Natural killer cell (primary cell): Measurements from ENCODE around the gene PCYT1A. TPM values are rescaled to one million over a fixed set of nuclear protein-coding genes. Genes with fewer than 3 reads are reported as not detected.
"Not testable (repeated sequence)": the region's sequence is repeated elsewhere in the genome, so short reads cannot be mapped to it uniquely, and the experiment has no call there.

Source experiments
- ATAC-seq, 3 donors: fragments of 150-1000 bp in 2 of 3; fragments of 200-7000 bp in 1 of 3; cut with Tn5 transposase; 1 replicate in 1 of 3; 2 replicates in 2 of 3; pipeline ENCODE4 v1.10.0; 2021; ENCODE audit warnings: mild to moderate bottlenecking in 2 of 3, moderate library complexity in 2 of 3
- DNase-seq, 2 donors: peaks; one replicate each; pipeline versions ENCODE4 v3.0.0 to v3.0.0-alpha.2; 2013 to 2021; ENCODE audit warnings: mixed read lengths in 1 of 2
- H3K27ac ChIP-seq: one replicate; pipeline ENCODE4 v1.5.1; 2013; ENCODE audit warnings: mild to moderate bottlenecking, low read length
- H3K27me3 ChIP-seq: one replicate; pipeline ENCODE4 v1.6.1; 2013; ENCODE audit warnings: low read length; ENCODE audit not compliant: control insufficient read depth, insufficient read depth
- H3K36me3 ChIP-seq: one replicate; pipeline ENCODE4 v1.6.1; 2013; ENCODE audit warnings: low read length; ENCODE audit not compliant: control insufficient read depth, insufficient read depth
- H3K4me1 ChIP-seq: one replicate; pipeline ENCODE4 v1.6.1; 2013; ENCODE audit warnings: low read length; ENCODE audit not compliant: control insufficient read depth, insufficient read depth
- H3K4me3 ChIP-seq: one replicate; pipeline ENCODE4 v1.5.1; 2013; ENCODE audit warnings: low read length
- H3K9me3 ChIP-seq: one replicate; pipeline ENCODE4 v1.6.1; 2013; ENCODE audit warnings: low read length; ENCODE audit not compliant: control insufficient read depth, insufficient read depth
- H3K27ac Mint-ChIP-seq, 2 donors: one replicate each; pipeline ENCODE4 v1.8.0; 2022; ENCODE audit warnings: mild to moderate bottlenecking in 2 of 2, mixed read lengths in 2 of 2, moderate library complexity in 1 of 2
- H3K27me3 Mint-ChIP-seq, 2 donors: one replicate each; pipeline ENCODE4 v1.8.0; 2022; ENCODE audit warnings: low read depth in 2 of 2, mixed read lengths in 2 of 2
- H3K36me3 Mint-ChIP-seq: one replicate; pipeline ENCODE4 v1.8.0; 2022; ENCODE audit warnings: mixed read lengths
- H3K4me1 Mint-ChIP-seq, 2 donors: one replicate each; pipeline ENCODE4 v1.8.0; 2022; ENCODE audit warnings: mixed read lengths in 2 of 2
- H3K4me3 Mint-ChIP-seq: one replicate; pipeline ENCODE4 v1.8.0; 2022; ENCODE audit warnings: mild to moderate bottlenecking, moderate library complexity, mixed read lengths
- H3K9me3 Mint-ChIP-seq, 2 donors: one replicate each; pipeline ENCODE4 v1.8.0; 2022; ENCODE audit warnings: mixed read lengths in 2 of 2
- CTCF ChIP-seq: fragments of 200-600 bp; IDR thresholded peaks from one replicate; pipeline ENCODE4 v1.8.0; 2022; ENCODE audit warnings: antibody characterized with exemption
- WGBS: methylation state at CpG from one replicate; pipeline ENCODE4 v1.1.7; 2013; ENCODE audit warnings: missing lambda C conversion rate; ENCODE audit not compliant: insufficient coverage; 5-methylcytosine and 5-hydroxymethylcytosine counted together
- intact Hi-C: fragments of 100-400 bp; cut with micrococcal nuclease; formaldehyde crosslinking; loops from one replicate; pipeline ENCODE4 v1.14.2; 2022
- total RNA-seq, 4 donors: library from RNA; stranded (reverse); fragments of 120-200 nt in 1 of 4; gene quantifications; one replicate each; pipeline versions ENCODE4 v1.2.3 to v1.2.4, GENCODE V29; 2013 to 2022

The PCYT1A gene
- total RNA-seq, 3 donors from 2014 or later (not counting 1 experiment from before 2014, with no cell fraction given), result 105 to 123 (median 110) TPM

GRCh38 chr3:196317687-196318467, 30.4 kb upstream of the PCYT1A start, which contains the start of gene DYNLT2B:
Gene DYNLT2B, minus strand, starts transcription at chr3:196318240. Its CDS starts 88 bp downstream, at chr3:196318152.
- Histone ChIP-seq H3K36me3 (no peaks in the 10 kb centered on the region), H3K4me3 (peak within 1 kb of the TSS; percentile 86), H3K9me3 (no peaks in the 10 kb centered on the region), H3K4me1 (peaks cover 13% of the 10 kb centered on the region), H3K27me3 (no peaks in the 10 kb centered on the region), H3K27ac (peak within 1 kb of the TSS; percentile 93)
- H3K27ac Mint-ChIP-seq, result peak within 1 kb of the TSS; percentile 72 to 96
- no peak for TF ChIP-seq CTCF
- intact Hi-C loops, result loop anchor here (5.0 kb wide), 2 partner anchors 39 to 184 kb away; partner anchors contain the start of gene RNF168
- no peaks in the 10 kb centered on the region for H3K27me3 Mint-ChIP-seq
- peak within 1 kb of the TSS; percentile 95 for H3K4me3 Mint-ChIP-seq
- peak; percentile 87 to 95 for DNase-seq
- peak; percentile 90 to 96 (median 90) for ATAC-seq
- WGBS, result under 1% methylated on average over 92 of the region's 92 CpGs
- H3K9me3 Mint-ChIP-seq, result no peaks in the 10 kb centered on the region
- peaks cover 0 to 25% of the 10 kb centered on the region in 2 donors for H3K4me1 Mint-ChIP-seq
- H3K36me3 Mint-ChIP-seq, result no peaks in the 10 kb centered on the region

- not testable (repeated sequence) for H3K36me3 Mint-ChIP-seq, H3K9me3 ChIP-seq, H3K36me3 ChIP-seq, H3K9me3 Mint-ChIP-seq, ATAC-seq, H3K27me3 Mint-ChIP-seq, DNase-seq, H3K27me3 ChIP-seq
- Mint-ChIP-seq H3K4me3 (peak overlapping the region; percentile 95), H3K4me1 (peaks cover 0 to 25% of the 10 kb centered on the region in 2 donors), H3K27ac (peak overlapping the region; percentile 72 to 96)
- peaks cover 13% of the 10 kb centered on the region for H3K4me1 ChIP-seq
- WGBS, result 16% methylated on average over 17 of the region's 17 CpGs
- peak overlapping the region; percentile 93 for H3K27ac ChIP-seq
- peak overlapping the region; percentile 86 for H3K4me3 ChIP-seq
- intact Hi-C loops, result loop anchor here (5.0 kb wide), 2 partner anchors 40 to 185 kb away; partner anchors contain the start of gene RNF168
Measured at GRCh38 chr3:196316799-196317686, 29.5 kb upstream of the PCYT1A start.

DNA sequence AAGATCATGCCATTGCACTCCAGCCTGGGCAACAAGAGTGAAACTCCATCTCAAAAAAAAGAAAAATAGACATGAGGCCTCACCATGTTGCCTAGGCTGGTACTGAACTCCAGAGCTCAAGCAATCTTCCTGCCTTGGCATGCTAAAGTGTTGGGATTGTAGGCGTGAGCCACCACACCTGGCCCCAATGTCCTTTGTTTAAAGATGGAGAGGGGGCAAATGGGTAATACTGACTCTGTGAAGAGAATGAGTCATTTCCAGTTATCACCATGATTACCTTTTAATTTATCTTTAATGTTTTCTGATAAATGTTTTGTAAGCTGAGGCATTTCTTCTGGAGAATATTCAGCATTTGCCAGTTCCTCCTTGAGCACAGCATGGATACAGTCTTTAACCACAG, 28.3 kb upstream of the PCYT1A start:
- WGBS, result 90% methylated on average over 1 of the region's 1 CpG
- H3K27ac ChIP-seq, result no peak overlapping the region

More for the DNA sequence above, 28.3 kb upstream of the PCYT1A start:
- H3K4me3 Mint-ChIP-seq, result peak overlapping the region; percentile 21
- H3K27ac Mint-ChIP-seq, result peak overlapping the region; percentile 23 to 96
- Histone ChIP-seq H3K36me3 (no peaks in the 10 kb centered on the region), H3K9me3 (no peaks in the 10 kb centered on the region), H3K4me1 (peaks cover 13% of the 10 kb centered on the region), H3K27me3 (no peaks in the 10 kb centered on the region), H3K4me3 (no peak overlapping the region)
- peaks cover 0 to 25% of the 10 kb centered on the region in 2 donors for H3K4me1 Mint-ChIP-seq
- H3K36me3 Mint-ChIP-seq, result no peaks in the 10 kb centered on the region
- DNase-seq, result no peak
- no peaks in the 10 kb centered on the region for H3K27me3 Mint-ChIP-seq
- intact Hi-C loops, result loop anchor here (5.0 kb wide), 2 partner anchors 41 to 186 kb away; partner anchors contain the start of gene RNF168
- ATAC-seq, result no peak
- no peak for TF ChIP-seq CTCF
- H3K9me3 Mint-ChIP-seq, result no peaks in the 10 kb centered on the region
